ENCODE data around the gene RGP1.

GRCh38 chr9:35760651-35761050, 11.6 kb downstream of the RGP1 start:
- TF ChIP-seq POLR2A (IDR thresholded peaks at IDR 0.05; ENCODE audit: low read length) (no peak), GATA1 (IDR thresholded peaks at IDR 0.05; ENCODE audit: low read depth, low read length) (no peak)
